Measurements from ENCODE around the gene RAPGEF1. TPM values are rescaled to one million over a fixed set of nuclear protein-coding genes. Genes with fewer than 3 reads are reported as not detected.
A peak's percentile ranks its signal among the peaks of the same experiment; 100 is the strongest.

Gene RAPGEF1
- total and polyA plus RNA-seq, 9 donors = 17.0 to 64.4 (median 36.4) TPM

DNA sequence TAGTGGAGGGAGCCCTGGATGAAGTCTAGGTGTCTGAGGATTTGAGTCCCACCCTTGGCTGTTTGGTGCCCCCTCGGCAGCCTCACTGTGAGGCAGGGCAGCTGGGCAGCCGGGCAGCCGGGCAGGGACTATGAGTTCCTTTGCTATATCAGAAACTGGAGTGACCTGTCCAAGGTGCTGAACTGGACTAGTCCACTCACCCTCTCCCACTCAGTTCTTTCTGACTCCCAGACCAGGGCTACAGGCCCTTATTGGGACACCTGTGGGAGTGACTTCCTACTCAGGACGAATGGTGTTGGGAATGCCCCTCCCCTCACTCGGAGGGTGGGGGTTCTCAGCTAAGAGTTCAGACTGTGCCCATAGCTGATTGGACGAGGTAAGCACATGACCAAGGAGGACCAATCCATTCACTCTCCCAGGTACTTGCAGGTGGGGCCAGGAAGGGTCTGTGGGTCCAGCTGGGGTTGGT lies 34.1 kb upstream of the RAPGEF1 start:
- intact Hi-C loops (cut with DNase I) = no loop called here
- H3K36me3 ChIP-seq = no peaks in the 10 kb centered on the region
- no peak overlapping the region for H3K4me3 ChIP-seq
- no peaks in the 10 kb centered on the region for H3K9me3 ChIP-seq
- H3K4me1 ChIP-seq (ENCODE audit: insufficient read depth) = no peaks in the 10 kb centered on the region
- peak; percentile 20 to 59 (median 42) for DNase-seq
- WGBS, 3 donors = 11 to 20% (median 14%) methylated on average over 6 of the region's 6 CpGs
- no peak overlapping the region for H3K27ac ChIP-seq
- no peaks in the 10 kb centered on the region for H3K27me3 ChIP-seq
- no peak for TF ChIP-seq EP300 (IDR thresholded peaks at IDR 0.05)

DNA sequence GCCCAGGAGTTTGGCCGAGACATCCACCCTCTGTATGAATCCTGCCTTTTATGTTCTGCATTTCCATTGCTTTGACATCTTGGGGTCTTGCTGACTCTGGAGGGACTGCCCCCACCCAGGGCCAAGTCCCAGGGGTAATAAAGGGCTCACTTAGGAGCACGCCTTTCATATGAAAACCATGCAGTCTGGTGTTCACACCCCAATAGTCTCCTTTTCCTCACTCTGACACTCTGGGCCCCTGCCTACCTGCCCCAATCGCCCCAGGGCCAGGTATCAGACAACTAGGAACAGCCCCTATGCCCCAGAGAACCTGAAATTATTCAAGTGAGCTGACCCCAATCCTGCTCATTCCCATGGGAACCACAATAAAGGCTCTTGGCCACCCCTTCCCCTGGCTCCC lies 33.1 kb upstream of the RAPGEF1 start:
- no peaks in the 10 kb centered on the region for H3K4me1 ChIP-seq (ENCODE audit: insufficient read depth)
- no peaks in the 10 kb centered on the region for H3K27me3 ChIP-seq
- WGBS, 3 donors = 76 to 78% (median 77%) methylated on average over 3 of the region's 3 CpGs
- no peaks in the 10 kb centered on the region for H3K9me3 ChIP-seq
- intact Hi-C loops (cut with DNase I) = no loop called here
- no peak overlapping the region for H3K4me3 ChIP-seq
- TF ChIP-seq POLR2A (IDR thresholded peaks at IDR 0.05) (no peak), EP300 (IDR thresholded peaks at IDR 0.05) (no peak)
- TF ChIP-seq, protein P1, sequence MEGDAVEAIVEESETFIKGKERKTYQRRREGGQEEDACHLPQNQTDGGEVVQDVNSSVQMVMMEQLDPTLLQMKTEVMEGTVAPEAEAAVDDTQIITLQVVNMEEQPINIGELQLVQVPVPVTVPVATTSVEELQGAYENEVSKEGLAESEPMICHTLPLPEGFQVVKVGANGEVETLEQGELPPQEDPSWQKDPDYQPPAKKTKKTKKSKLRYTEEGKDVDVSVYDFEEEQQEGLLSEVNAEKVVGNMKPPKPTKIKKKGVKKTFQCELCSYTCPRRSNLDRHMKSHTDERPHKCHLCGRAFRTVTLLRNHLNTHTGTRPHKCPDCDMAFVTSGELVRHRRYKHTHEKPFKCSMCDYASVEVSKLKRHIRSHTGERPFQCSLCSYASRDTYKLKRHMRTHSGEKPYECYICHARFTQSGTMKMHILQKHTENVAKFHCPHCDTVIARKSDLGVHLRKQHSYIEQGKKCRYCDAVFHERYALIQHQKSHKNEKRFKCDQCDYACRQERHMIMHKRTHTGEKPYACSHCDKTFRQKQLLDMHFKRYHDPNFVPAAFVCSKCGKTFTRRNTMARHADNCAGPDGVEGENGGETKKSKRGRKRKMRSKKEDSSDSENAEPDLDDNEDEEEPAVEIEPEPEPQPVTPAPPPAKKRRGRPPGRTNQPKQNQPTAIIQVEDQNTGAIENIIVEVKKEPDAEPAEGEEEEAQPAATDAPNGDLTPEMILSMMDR (IDR thresholded peaks at IDR 0.05) = no peak
- no peaks in the 10 kb centered on the region for H3K36me3 ChIP-seq
- DNase-seq = no peak
- no peak overlapping the region for H3K27ac ChIP-seq

DNA sequence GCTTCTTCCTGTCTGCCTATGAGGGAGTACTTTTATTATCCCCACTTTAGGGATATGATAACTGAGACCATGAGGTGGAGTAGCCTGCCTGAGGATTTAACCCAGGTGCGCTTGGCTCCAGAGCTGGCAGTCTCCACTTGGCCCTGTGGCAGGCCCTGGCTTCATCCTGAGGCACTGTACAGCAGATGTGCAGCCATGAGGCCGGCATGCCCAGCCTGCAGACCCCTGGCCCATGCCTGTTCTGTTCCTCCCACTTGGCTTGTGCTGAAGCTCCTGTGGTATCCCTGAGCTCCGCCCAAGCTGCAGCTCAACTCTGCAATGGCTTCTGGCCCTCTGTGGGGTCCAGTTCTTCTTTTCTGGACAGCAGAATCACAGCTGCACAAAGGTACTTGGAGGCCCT lies 31.8 kb upstream of the RAPGEF1 start:
- intact Hi-C loops (cut with DNase I) = no loop called here
- Histone ChIP-seq H3K27me3 (no peaks in the 10 kb centered on the region), H3K9me3 (no peaks in the 10 kb centered on the region), H3K36me3 (no peaks in the 10 kb centered on the region), H3K4me3 (no peak overlapping the region), H3K27ac (no peak overlapping the region), H3K4me1 (ENCODE audit: insufficient read depth) (no peaks in the 10 kb centered on the region)
- WGBS, 3 donors = 71 to 87% (median 73%) methylated on average over 3 of the region's 3 CpGs
- DNase-seq = no peak
- TF ChIP-seq POLR2A (IDR thresholded peaks at IDR 0.05) = no peak
- TF ChIP-seq, protein P1 (IDR thresholded peaks at IDR 0.05) = no peak
- TF ChIP-seq EP300 (IDR thresholded peaks at IDR 0.05) = no peak

DNA sequence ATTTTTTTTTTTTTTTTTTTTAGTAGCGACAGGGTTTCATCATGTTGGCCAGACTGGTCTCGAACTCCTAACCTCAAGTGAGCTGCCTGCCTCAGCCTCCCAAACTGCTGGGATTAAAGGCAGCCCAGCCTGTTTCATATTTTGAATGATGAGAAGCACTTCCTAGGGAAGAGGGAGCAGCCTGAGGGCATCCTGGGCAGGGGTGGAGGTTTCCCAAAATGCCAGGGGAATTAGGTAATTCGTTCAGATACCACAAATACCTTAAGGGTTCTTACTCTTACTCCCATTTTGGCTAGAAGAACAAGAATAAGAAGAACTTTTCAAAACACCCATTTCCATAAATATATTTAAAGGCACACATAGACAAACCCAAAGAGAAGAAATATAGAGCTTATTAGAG lies 29.5 kb upstream of the RAPGEF1 start:
- intact Hi-C loops (cut with DNase I) = loop anchor here in 1 of 4 donors (10.0 kb wide), 1 partner anchor 465 kb away; no protein-coding TSS in a partner anchor
- Histone ChIP-seq H3K36me3 (no peaks in the 10 kb centered on the region), H3K27ac (no peak overlapping the region), H3K9me3 (no peaks in the 10 kb centered on the region), H3K4me1 (ENCODE audit: insufficient read depth) (no peaks in the 10 kb centered on the region), H3K27me3 (no peaks in the 10 kb centered on the region), H3K4me3 (no peak overlapping the region)
- TF ChIP-seq, protein P1 (IDR thresholded peaks at IDR 0.05) = no peak
- no peak for TF ChIP-seq POLR2A (IDR thresholded peaks at IDR 0.05)
- no peak for TF ChIP-seq EP300 (IDR thresholded peaks at IDR 0.05)
- WGBS, 3 donors = 38 to 45% (median 44%) methylated on average over 3 of the region's 3 CpGs
- no peak for DNase-seq

DNA sequence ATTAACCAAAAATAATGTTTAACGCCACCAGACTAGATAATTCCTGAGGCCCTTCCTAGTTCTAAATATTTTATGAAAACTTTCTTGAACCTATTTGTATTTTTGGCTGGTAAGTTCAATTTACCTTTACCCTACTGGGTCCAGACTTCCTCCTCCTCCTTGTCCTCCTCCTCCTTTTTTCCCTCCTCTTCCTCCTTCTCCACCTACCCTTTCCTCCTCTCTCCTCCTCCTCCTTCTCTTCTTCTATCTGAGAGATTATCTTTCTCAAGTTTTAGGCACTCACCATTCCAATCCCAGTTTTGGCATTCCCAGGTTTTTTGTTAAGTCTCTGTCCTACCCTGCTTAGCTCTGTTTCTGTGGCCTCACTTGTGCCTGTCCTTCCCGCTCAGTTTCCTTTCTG lies 24.7 kb upstream of the RAPGEF1 start:
- intact Hi-C loops (cut with DNase I) = loop anchor here (5.0 to 10.0 kb wide), 3 partner anchors 470 to 488 kb away; no protein-coding TSS in a partner anchor
- WGBS, 3 donors = 64 to 75% (median 72%) methylated on average over 2 of the region's 2 CpGs
- Histone ChIP-seq H3K27me3 (no peaks in the 10 kb centered on the region), H3K9me3 (no peaks in the 10 kb centered on the region), H3K4me1 (ENCODE audit: insufficient read depth) (peaks cover 2% of the 10 kb centered on the region), H3K36me3 (no peaks in the 10 kb centered on the region), H3K27ac (no peak overlapping the region), H3K4me3 (no peak overlapping the region)
- no peak for DNase-seq
- TF ChIP-seq POLR2A (IDR thresholded peaks at IDR 0.05) (no peak), EP300 (IDR thresholded peaks at IDR 0.05) (no peak)
- TF ChIP-seq, protein P1 (IDR thresholded peaks at IDR 0.05) = no peak

All from ovary (tissue), 9 donors.